ENCODE data around the gene SPTLC2.

The SPTLC2 gene

GRCh38 chr14:77583657-77584056, 32.8 kb downstream of the SPTLC2 start:
- ChIA-PET CTCF (interaction anchor here (1.0 kb wide), 1 partner anchor 28 kb away, joined by 3 read pairs; no protein-coding TSS in a partner anchor), POLR2A (no interaction called here)
- Histone ChIP-seq H3K9me3 (ENCODE audit: control extremely low read depth in 1 of 5, control insufficient read depth in 4 of 5, insufficient read depth in 2 of 5, low read depth in 1 of 5, low read length in 4 of 5) (no peaks in the 10 kb centered on the region), H3K27ac (ENCODE audit: insufficient read depth in 1 of 2, low read depth in 1 of 2, low read length in 2 of 2, poor library complexity in 1 of 2, severe bottlenecking in 2 of 2) (no peak overlapping the region), H3K36me3 (ENCODE audit: control insufficient read depth in 4 of 4, insufficient read depth in 4 of 4, low read length in 3 of 4) (peaks cover 0 to 10% (median 4%) of the 10 kb centered on the region in 4 experiments), H3K4me3 (ENCODE audit: control insufficient read depth in 1 of 7, extremely low read depth in 1 of 7, insufficient read depth in 4 of 7, low read depth in 2 of 7, low read length in 6 of 7) (no peak overlapping the region), H3K4me1 (ENCODE audit: control extremely low read depth in 1 of 4, control insufficient read depth in 4 of 4, insufficient read depth in 4 of 4, low read length in 3 of 4) (peaks cover 12 to 63% (median 42%) of the 10 kb centered on the region in 4 experiments), H3K27me3 (replicated peaks in 2 of 5; ENCODE audit: control insufficient read depth in 4 of 5, insufficient read depth in 5 of 5, low read length in 4 of 5) (no peaks in the 10 kb centered on the region)
- no peak for DNase-seq
- 80% methylated on average over 2 of the region's 3 CpGs for WGBS (ENCODE audit: insufficient coverage)

GRCh38 chr14:77582511-77582910, 33.9 kb downstream of the SPTLC2 start:
- CTCF ChIA-PET, result interaction anchor here (0.6 to 1.0 kb wide), 4 partner anchors 12 to 70 kb away, joined by 3 to 4 read pairs (median 3); no protein-coding TSS in a partner anchor
- no peak overlapping the region for H3K4me3 ChIP-seq (ENCODE audit: control insufficient read depth in 1 of 7, extremely low read depth in 1 of 7, insufficient read depth in 4 of 7, low read depth in 2 of 7, low read length in 6 of 7)
- peaks cover 0 to 11% (median 8%) of the 10 kb centered on the region in 4 experiments for H3K36me3 ChIP-seq (ENCODE audit: control insufficient read depth in 4 of 4, insufficient read depth in 4 of 4, low read length in 3 of 4)
- no peaks in the 10 kb centered on the region for H3K27me3 ChIP-seq (replicated peaks in 2 of 5; ENCODE audit: control insufficient read depth in 4 of 5, insufficient read depth in 5 of 5, low read length in 4 of 5)
- DNase-seq, result no peak
- H3K9me3 ChIP-seq (ENCODE audit: control extremely low read depth in 1 of 5, control insufficient read depth in 4 of 5, insufficient read depth in 2 of 5, low read depth in 1 of 5, low read length in 4 of 5), result no peaks in the 10 kb centered on the region
- H3K27ac ChIP-seq (ENCODE audit: insufficient read depth in 1 of 2, low read depth in 1 of 2, low read length in 2 of 2, poor library complexity in 1 of 2, severe bottlenecking in 2 of 2), result peak overlapping the region in 1 of 2 experiments; percentile 43
- WGBS (ENCODE audit: insufficient coverage), result 89% methylated on average over 3 of the region's 3 CpGs
- POLR2A ChIA-PET, result no interaction called here
- H3K4me1 ChIP-seq (ENCODE audit: control extremely low read depth in 1 of 4, control insufficient read depth in 4 of 4, insufficient read depth in 4 of 4, low read length in 3 of 4), result peaks cover 6 to 51% (median 32%) of the 10 kb centered on the region in 4 experiments

GRCh38 chr14:77580964-77581505, 35.4 kb downstream of the SPTLC2 start:
- CTCF ChIA-PET, result interaction anchor here (0.6 to 1.2 kb wide), 3 partner anchors 10 to 73 kb away, joined by 3 to 7 read pairs (median 3); no protein-coding TSS in a partner anchor
- peak overlapping the region in 5 of 7 experiments; percentile 21 to 66 (median 34) for H3K4me3 ChIP-seq (ENCODE audit: control insufficient read depth in 1 of 7, extremely low read depth in 1 of 7, insufficient read depth in 4 of 7, low read depth in 2 of 7, low read length in 6 of 7)
- peak overlapping the region; percentile 40 to 44 for H3K27ac ChIP-seq (ENCODE audit: insufficient read depth in 1 of 2, low read depth in 1 of 2, low read length in 2 of 2, poor library complexity in 1 of 2, severe bottlenecking in 2 of 2)
- no peaks in the 10 kb centered on the region for H3K27me3 ChIP-seq (replicated peaks in 2 of 5; ENCODE audit: control insufficient read depth in 4 of 5, insufficient read depth in 5 of 5, low read length in 4 of 5)
- peak; percentile 61 to 89 (median 83) for DNase-seq
- WGBS (ENCODE audit: insufficient coverage), result 44% methylated on average over 2 of the region's 4 CpGs
- no peaks in the 10 kb centered on the region for H3K9me3 ChIP-seq (ENCODE audit: control extremely low read depth in 1 of 5, control insufficient read depth in 4 of 5, insufficient read depth in 2 of 5, low read depth in 1 of 5, low read length in 4 of 5)
- peaks cover 12 to 20% (median 16%) of the 10 kb centered on the region in 4 experiments for H3K36me3 ChIP-seq (ENCODE audit: control insufficient read depth in 4 of 4, insufficient read depth in 4 of 4, low read length in 3 of 4)
- POLR2A ChIA-PET, result no interaction called here
- peaks cover 6 to 42% (median 27%) of the 10 kb centered on the region in 4 experiments for H3K4me1 ChIP-seq (ENCODE audit: control extremely low read depth in 1 of 4, control insufficient read depth in 4 of 4, insufficient read depth in 4 of 4, low read length in 3 of 4)

GRCh38 chr14:77580477-77580876, 36.0 kb downstream of the SPTLC2 start:
- Histone ChIP-seq H3K27me3 (replicated peaks in 2 of 5; ENCODE audit: control insufficient read depth in 4 of 5, insufficient read depth in 5 of 5, low read length in 4 of 5) (no peaks in the 10 kb centered on the region), H3K4me3 (ENCODE audit: control insufficient read depth in 1 of 7, extremely low read depth in 1 of 7, insufficient read depth in 4 of 7, low read depth in 2 of 7, low read length in 6 of 7) (peak overlapping the region in 2 of 7 experiments; percentile 35 to 66), H3K36me3 (ENCODE audit: control insufficient read depth in 4 of 4, insufficient read depth in 4 of 4, low read length in 3 of 4) (peaks cover 18 to 26% (median 22%) of the 10 kb centered on the region in 4 experiments), H3K4me1 (ENCODE audit: control extremely low read depth in 1 of 4, control insufficient read depth in 4 of 4, insufficient read depth in 4 of 4, low read length in 3 of 4) (peaks cover 6 to 42% (median 27%) of the 10 kb centered on the region in 4 experiments), H3K9me3 (ENCODE audit: control extremely low read depth in 1 of 5, control insufficient read depth in 4 of 5, insufficient read depth in 2 of 5, low read depth in 1 of 5, low read length in 4 of 5) (no peaks in the 10 kb centered on the region), H3K27ac (ENCODE audit: insufficient read depth in 1 of 2, low read depth in 1 of 2, low read length in 2 of 2, poor library complexity in 1 of 2, severe bottlenecking in 2 of 2) (peak overlapping the region; percentile 40 to 44)
- ChIA-PET POLR2A (no interaction called here), CTCF (interaction anchor here (0.6 to 1.2 kb wide), 3 partner anchors 10 to 73 kb away, joined by 3 to 7 read pairs (median 3); no protein-coding TSS in a partner anchor)
- WGBS (ENCODE audit: insufficient coverage), result 100% methylated on average over 2 of the region's 4 CpGs
- no peak for DNase-seq

GRCh38 chr14:77579780-77580179, 36.7 kb downstream of the SPTLC2 start:
- H3K4me1 ChIP-seq (ENCODE audit: control extremely low read depth in 1 of 4, control insufficient read depth in 4 of 4, insufficient read depth in 4 of 4, low read length in 3 of 4), result peaks cover 6 to 35% (median 22%) of the 10 kb centered on the region in 4 experiments
- no peak for DNase-seq
- peaks cover 24 to 32% (median 28%) of the 10 kb centered on the region in 4 experiments for H3K36me3 ChIP-seq (ENCODE audit: control insufficient read depth in 4 of 4, insufficient read depth in 4 of 4, low read length in 3 of 4)
- ChIA-PET POLR2A (no interaction called here), CTCF (no interaction called here)
- no peaks in the 10 kb centered on the region for H3K9me3 ChIP-seq (ENCODE audit: control extremely low read depth in 1 of 5, control insufficient read depth in 4 of 5, insufficient read depth in 2 of 5, low read depth in 1 of 5, low read length in 4 of 5)
- H3K27ac ChIP-seq (ENCODE audit: insufficient read depth in 1 of 2, low read depth in 1 of 2, low read length in 2 of 2, poor library complexity in 1 of 2, severe bottlenecking in 2 of 2), result no peak overlapping the region
- no CpG with 5 or more reads among the region's 1 CpG for WGBS (ENCODE audit: insufficient coverage)
- H3K4me3 ChIP-seq (ENCODE audit: control insufficient read depth in 1 of 7, extremely low read depth in 1 of 7, insufficient read depth in 4 of 7, low read depth in 2 of 7, low read length in 6 of 7), result no peak overlapping the region
- no peaks in the 10 kb centered on the region for H3K27me3 ChIP-seq (replicated peaks in 2 of 5; ENCODE audit: control insufficient read depth in 4 of 5, insufficient read depth in 5 of 5, low read length in 4 of 5)

GRCh38 chr14:77579065-77579464, 37.4 kb downstream of the SPTLC2 start:
- POLR2A ChIA-PET, result no interaction called here
- peaks cover 6 to 29% (median 19%) of the 10 kb centered on the region in 4 experiments for H3K4me1 ChIP-seq (ENCODE audit: control extremely low read depth in 1 of 4, control insufficient read depth in 4 of 4, insufficient read depth in 4 of 4, low read length in 3 of 4)
- no peak overlapping the region for H3K27ac ChIP-seq (ENCODE audit: insufficient read depth in 1 of 2, low read depth in 1 of 2, low read length in 2 of 2, poor library complexity in 1 of 2, severe bottlenecking in 2 of 2)
- no peaks in the 10 kb centered on the region for H3K27me3 ChIP-seq (replicated peaks in 2 of 5; ENCODE audit: control insufficient read depth in 4 of 5, insufficient read depth in 5 of 5, low read length in 4 of 5)
- DNase-seq, result no peak
- peaks cover 27 to 37% (median 32%) of the 10 kb centered on the region in 4 experiments for H3K36me3 ChIP-seq (ENCODE audit: control insufficient read depth in 4 of 4, insufficient read depth in 4 of 4, low read length in 3 of 4)
- no peak overlapping the region for H3K4me3 ChIP-seq (ENCODE audit: control insufficient read depth in 1 of 7, extremely low read depth in 1 of 7, insufficient read depth in 4 of 7, low read depth in 2 of 7, low read length in 6 of 7)
- no peaks in the 10 kb centered on the region for H3K9me3 ChIP-seq (ENCODE audit: control extremely low read depth in 1 of 5, control insufficient read depth in 4 of 5, insufficient read depth in 2 of 5, low read depth in 1 of 5, low read length in 4 of 5)
- CTCF ChIA-PET, result interaction anchor here (0.6 to 1.4 kb wide), 2 partner anchors 27 to 99 kb away, joined by 3 read pairs; no protein-coding TSS in a partner anchor
- no CpG with 5 or more reads among the region's 2 CpGs for WGBS (ENCODE audit: insufficient coverage)

GRCh38 chr14:77574446-77575115, 41.9 kb downstream of the SPTLC2 start:
- Histone ChIP-seq H3K36me3 (ENCODE audit: control insufficient read depth in 4 of 4, insufficient read depth in 4 of 4, low read length in 3 of 4) (peaks cover 30 to 53% (median 43%) of the 10 kb centered on the region in 4 experiments), H3K27me3 (replicated peaks in 2 of 5; ENCODE audit: control insufficient read depth in 4 of 5, insufficient read depth in 5 of 5, low read length in 4 of 5) (no peaks in the 10 kb centered on the region), H3K4me3 (ENCODE audit: control insufficient read depth in 1 of 7, extremely low read depth in 1 of 7, insufficient read depth in 4 of 7, low read depth in 2 of 7, low read length in 6 of 7) (no peak overlapping the region), H3K27ac (ENCODE audit: insufficient read depth in 1 of 2, low read depth in 1 of 2, low read length in 2 of 2, poor library complexity in 1 of 2, severe bottlenecking in 2 of 2) (no peak overlapping the region), H3K4me1 (ENCODE audit: control extremely low read depth in 1 of 4, control insufficient read depth in 4 of 4, insufficient read depth in 4 of 4, low read length in 3 of 4) (peaks cover 0 to 5% (median 0%) of the 10 kb centered on the region in 4 experiments), H3K9me3 (ENCODE audit: control extremely low read depth in 1 of 5, control insufficient read depth in 4 of 5, insufficient read depth in 2 of 5, low read depth in 1 of 5, low read length in 4 of 5) (no peaks in the 10 kb centered on the region)
- WGBS (ENCODE audit: insufficient coverage), result no CpG with 5 or more reads among the region's 4 CpGs
- DNase-seq, result no peak
- ChIA-PET POLR2A (no interaction called here), CTCF (interaction anchor here (0.9 to 1.7 kb wide), 3 partner anchors 33 to 37 kb away, joined by 3 to 4 read pairs (median 3); no protein-coding TSS in a partner anchor)

Data from common myeloid progenitor, CD34-positive (primary cell).